ENCODE data around the gene AFF2.

The AFF2 gene

GRCh38 chrX:148588649-148589310 lies 88.4 kb downstream of the AFF2 start:
- DNase-seq (ENCODE audit: low read depth) = no peak

- no peak for DNase-seq (ENCODE audit: low read depth)
Observed at GRCh38 chrX:148592595-148592994, 92.2 kb downstream of the AFF2 start.

- no peak for DNase-seq (ENCODE audit: low read depth)
Observed at GRCh38 chrX:148593146-148593545, 92.7 kb downstream of the AFF2 start.

GRCh38 chrX:148593987-148594386 lies 93.6 kb downstream of the AFF2 start:
- DNase-seq (ENCODE audit: low read depth) = no peak

GRCh38 chrX:148599404-148599803 lies 99.0 kb downstream of the AFF2 start:
- no peak for DNase-seq (ENCODE audit: low read depth)

- DNase-seq (ENCODE audit: low read depth) = no peak
Observed at GRCh38 chrX:148600131-148600530, 99.7 kb downstream of the AFF2 start.

GRCh38 chrX:148600581-148600980 lies 100.2 kb downstream of the AFF2 start:
- no peak for DNase-seq (ENCODE audit: low read depth)

GRCh38 chrX:148601034-148601433 lies 100.6 kb downstream of the AFF2 start:
- DNase-seq (ENCODE audit: low read depth) = no peak

- no peak for DNase-seq (ENCODE audit: low read depth)
Observed at GRCh38 chrX:148609515-148610327, 109.3 kb downstream of the AFF2 start.

- no peak for DNase-seq (ENCODE audit: low read depth)
Observed at GRCh38 chrX:148610328-148610698, 109.9 kb downstream of the AFF2 start.

- no peak for DNase-seq (ENCODE audit: low read depth)
Observed at GRCh38 chrX:148611993-148612392, 111.6 kb downstream of the AFF2 start.

- DNase-seq (ENCODE audit: low read depth) = no peak
Observed at GRCh38 chrX:148612431-148612830, 112.0 kb downstream of the AFF2 start.

GRCh38 chrX:148613636-148614035 lies 113.2 kb downstream of the AFF2 start:
- no peak for DNase-seq (ENCODE audit: low read depth)

- no peak for DNase-seq (ENCODE audit: low read depth)
Observed at GRCh38 chrX:148615491-148615890, 115.1 kb downstream of the AFF2 start.

GRCh38 chrX:148618470-148619445 lies 118.3 kb downstream of the AFF2 start:
- no peak for DNase-seq (ENCODE audit: low read depth)

GRCh38 chrX:148620023-148620422 lies 119.6 kb downstream of the AFF2 start:
- no peak for DNase-seq (ENCODE audit: low read depth)

- no peak for DNase-seq (ENCODE audit: low read depth)
Observed at GRCh38 chrX:148624951-148625474, 124.6 kb downstream of the AFF2 start.

GRCh38 chrX:148628621-148629020 lies 128.2 kb downstream of the AFF2 start:
- no peak for DNase-seq (ENCODE audit: low read depth)

- DNase-seq (ENCODE audit: low read depth) = no peak
Observed at GRCh38 chrX:148629434-148629833, 129.0 kb downstream of the AFF2 start.

- DNase-seq (ENCODE audit: low read depth) = no peak
Observed at GRCh38 chrX:148632444-148632843, 132.0 kb downstream of the AFF2 start.

- DNase-seq (ENCODE audit: low read depth) = no peak
Observed at GRCh38 chrX:148633218-148633908, 132.9 kb downstream of the AFF2 start.

GRCh38 chrX:148634591-148634990 lies 134.2 kb downstream of the AFF2 start:
- no peak for DNase-seq (ENCODE audit: low read depth)
